Vagina (tissue), 2 donors: ENCODE data around the gene EXOC3. TPM values are rescaled to one million over a fixed set of nuclear protein-coding genes. Genes with fewer than 3 reads are reported as not detected.

ENCODE experiments used
- DNase-seq, 2 donors: peaks; one replicate each; pipeline ENCODE4 v3.0.0-alpha.2; 2017; ENCODE audit errors: extremely low spot score in 2 of 2
- H3K27ac ChIP-seq: fragments of 200-600 bp; sonication (generic); one replicate; pipeline ENCODE4 v1.5.1; 2019
- H3K27me3 ChIP-seq: fragments of 200-600 bp; sonication (generic); one replicate; pipeline ENCODE4 v1.5.1; 2019
- H3K36me3 ChIP-seq, 2 donors: fragments of 200-600 bp; sonication (generic); one replicate each; pipeline ENCODE4 v1.5.1; 2017 to 2019
- H3K4me1 ChIP-seq: fragments of 200-600 bp; sonication (generic); one replicate; pipeline ENCODE4 v1.5.1; 2019
- H3K4me3 ChIP-seq, 2 donors: fragments of 200-600 bp; sonication (generic); 1 replicate in 1 of 2; 2 replicates in 1 of 2; pipeline ENCODE4 v1.5.1; 2016 to 2019
- H3K9me3 ChIP-seq: fragments of 200-600 bp; sonication (generic); one replicate; pipeline ENCODE4 v1.5.1; 2019
- POLR2A ChIP-seq, 2 donors: fragments of 450-650 bp; IDR thresholded peaks; one replicate each; pipeline ENCODE4 v1.6.1; 2017; ENCODE audit warnings: antibody characterized with exemption in 2 of 2, mild to moderate bottlenecking in 2 of 2, moderate library complexity in 2 of 2
- POLR2AphosphoS5 ChIP-seq, 2 donors: sonication (generic); formaldehyde crosslinking; IDR thresholded peaks; one replicate each; pipeline ENCODE4 v1.9.0; 2017; ENCODE audit warnings: antibody characterized with exemption in 2 of 2, mild to moderate bottlenecking in 2 of 2, low read depth in 1 of 2; ENCODE audit not compliant: insufficient read depth in 1 of 2
- intact Hi-C: fragments of 100-400 bp; cut with DNase I; formaldehyde crosslinking; loops from one replicate; pipeline ENCODE4 v1.15.1; 2023
- total RNA-seq: library from RNA; depleted of rRNA; stranded (reverse); fragments of >200 nt; gene quantifications from one replicate; pipeline ENCODE4 v1.2.3, GENCODE V29; 2016
- TF ChIP-seq, protein P1 (sequence below), 3 experiments: fragments of 450-650 bp in 2 of 3; fragments of 200-600 bp in 1 of 3; sonication (generic) in 1 of 3; IDR thresholded peaks; one replicate each; pipeline ENCODE4 v1.5.1; 2017 to 2019; ENCODE audit warnings: antibody characterized with exemption in 3 of 3, mild to moderate bottlenecking in 2 of 3, moderate library complexity in 2 of 3

The EXOC3 gene
- total RNA-seq, 1 donor from 2014 or later, result 67.5 TPM

DNA sequence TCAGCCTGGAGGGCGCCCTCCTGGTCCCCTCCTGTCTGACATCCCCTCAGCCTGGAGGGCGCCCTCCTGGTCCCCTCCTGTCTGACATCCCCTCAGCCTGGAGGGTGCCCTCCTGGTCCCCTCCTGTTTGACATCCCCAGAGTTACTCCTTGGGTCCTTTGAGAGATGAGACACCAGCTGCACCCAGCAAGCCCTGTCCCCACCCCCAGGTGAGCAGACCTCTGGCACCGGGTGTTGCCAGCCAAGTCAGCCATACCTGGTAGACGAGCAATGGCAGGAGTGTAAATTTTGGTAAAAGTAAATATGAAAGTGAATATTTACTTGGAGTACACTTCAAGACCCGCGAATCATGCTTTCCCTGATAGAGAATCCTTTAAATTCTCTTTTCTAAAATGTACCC is 25.4 kb downstream of the EXOC3 start:
- Histone ChIP-seq H3K27ac (no peak overlapping the region), H3K27me3 (no peaks in the 10 kb centered on the region), H3K4me1 (peaks cover 20% of the 10 kb centered on the region), H3K36me3 (peaks cover 0 to 37% of the 10 kb centered on the region in 2 donors), H3K4me3 (no peak overlapping the region), H3K9me3 (no peaks in the 10 kb centered on the region)
- no peak for DNase-seq
- intact Hi-C loops, result no loop called here
- no peak for TF ChIP-seq POLR2A (IDR thresholded peaks at IDR 0.05)
- TF ChIP-seq, protein P1, sequence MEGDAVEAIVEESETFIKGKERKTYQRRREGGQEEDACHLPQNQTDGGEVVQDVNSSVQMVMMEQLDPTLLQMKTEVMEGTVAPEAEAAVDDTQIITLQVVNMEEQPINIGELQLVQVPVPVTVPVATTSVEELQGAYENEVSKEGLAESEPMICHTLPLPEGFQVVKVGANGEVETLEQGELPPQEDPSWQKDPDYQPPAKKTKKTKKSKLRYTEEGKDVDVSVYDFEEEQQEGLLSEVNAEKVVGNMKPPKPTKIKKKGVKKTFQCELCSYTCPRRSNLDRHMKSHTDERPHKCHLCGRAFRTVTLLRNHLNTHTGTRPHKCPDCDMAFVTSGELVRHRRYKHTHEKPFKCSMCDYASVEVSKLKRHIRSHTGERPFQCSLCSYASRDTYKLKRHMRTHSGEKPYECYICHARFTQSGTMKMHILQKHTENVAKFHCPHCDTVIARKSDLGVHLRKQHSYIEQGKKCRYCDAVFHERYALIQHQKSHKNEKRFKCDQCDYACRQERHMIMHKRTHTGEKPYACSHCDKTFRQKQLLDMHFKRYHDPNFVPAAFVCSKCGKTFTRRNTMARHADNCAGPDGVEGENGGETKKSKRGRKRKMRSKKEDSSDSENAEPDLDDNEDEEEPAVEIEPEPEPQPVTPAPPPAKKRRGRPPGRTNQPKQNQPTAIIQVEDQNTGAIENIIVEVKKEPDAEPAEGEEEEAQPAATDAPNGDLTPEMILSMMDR (IDR thresholded peaks at IDR 0.05), result no peak
- no peak for TF ChIP-seq POLR2AphosphoS5 (IDR thresholded peaks at IDR 0.05; ENCODE audit: insufficient read depth in 1 of 2, low read depth in 1 of 2)

DNA sequence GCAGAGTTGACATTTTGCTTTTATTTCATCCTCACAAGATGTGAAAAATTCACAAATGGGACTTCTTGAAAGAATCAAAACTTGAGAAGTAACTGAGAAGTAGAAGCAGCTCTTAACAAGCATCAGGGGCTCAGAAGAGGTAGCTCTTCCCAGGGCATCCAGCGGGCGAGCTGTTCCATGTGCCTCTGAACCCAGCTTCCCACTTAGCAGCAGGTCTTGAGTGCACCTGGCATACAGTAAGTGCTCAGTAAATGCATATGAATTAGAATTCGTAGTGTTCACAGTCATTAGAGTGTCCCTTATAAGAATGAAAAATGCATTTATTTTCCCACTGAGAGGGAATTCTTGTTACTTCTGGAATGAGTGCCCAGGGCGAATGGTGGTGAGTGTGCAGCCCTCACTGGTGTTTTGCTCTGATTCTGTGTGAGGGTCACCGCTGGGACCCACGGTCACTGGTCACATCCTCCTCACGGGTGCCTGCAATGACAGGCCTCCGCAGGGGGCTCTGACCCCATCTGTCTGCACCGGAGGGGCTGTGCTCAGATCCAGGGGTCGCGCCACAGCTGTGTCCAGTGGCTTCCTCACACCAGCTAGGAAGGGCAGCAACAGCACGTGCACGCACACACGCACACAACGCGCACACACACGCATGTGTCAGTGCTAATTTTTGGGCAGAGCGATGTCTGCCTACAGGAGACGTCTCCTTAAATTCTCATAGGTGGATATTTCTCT is 26.9 kb downstream of the EXOC3 start:
- intact Hi-C loops, result no loop called here
- TF ChIP-seq POLR2AphosphoS5 (IDR thresholded peaks at IDR 0.05; ENCODE audit: insufficient read depth in 1 of 2, low read depth in 1 of 2), result no peak

DNA sequence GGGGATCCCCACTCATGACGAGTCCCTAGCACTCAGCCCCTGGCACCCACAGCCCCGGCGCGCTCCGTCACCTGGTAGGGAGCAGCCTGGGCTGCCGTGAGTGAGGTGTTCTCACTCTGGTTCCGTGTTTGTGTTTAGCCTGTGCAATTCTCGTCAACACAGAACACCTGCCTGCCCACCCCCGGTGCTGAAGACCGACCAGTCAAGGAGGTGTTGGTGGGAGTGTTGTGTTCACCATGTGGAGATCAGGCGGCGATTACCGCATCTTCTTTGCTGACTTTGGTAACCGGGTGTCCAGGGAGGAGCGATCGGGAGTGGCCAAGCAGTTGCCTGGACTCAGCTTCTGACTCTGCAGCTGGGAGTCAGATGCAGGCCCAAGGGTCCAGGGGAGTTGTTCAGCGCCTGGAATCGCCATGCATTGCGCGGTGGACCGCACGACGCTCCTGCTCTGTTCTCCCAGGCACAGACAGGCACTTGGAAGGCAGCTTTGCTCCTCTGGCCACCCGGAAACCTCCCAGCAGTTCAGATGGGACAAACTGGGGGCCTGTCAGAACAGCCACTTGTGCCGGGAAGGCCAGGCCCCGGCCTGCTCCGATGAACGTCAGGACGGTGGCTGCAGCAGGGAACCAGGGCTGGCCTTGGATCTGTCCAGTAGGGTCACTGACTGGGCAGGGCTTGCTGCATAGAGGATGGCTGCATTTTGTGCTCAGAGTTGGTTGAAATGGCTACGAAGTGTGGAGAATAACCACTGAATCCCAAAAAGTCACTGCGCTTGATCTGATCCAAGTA is 28.2 kb downstream of the EXOC3 start:
- Histone ChIP-seq H3K4me1 (peaks cover 43% of the 10 kb centered on the region), H3K4me3 (no peak overlapping the region), H3K9me3 (no peaks in the 10 kb centered on the region), H3K27me3 (no peaks in the 10 kb centered on the region), H3K27ac (no peak overlapping the region), H3K36me3 (peaks cover 0 to 18% of the 10 kb centered on the region in 2 donors)
- DNase-seq, result no peak
- intact Hi-C loops, result no loop called here
- TF ChIP-seq POLR2A (IDR thresholded peaks at IDR 0.05), result no peak
- TF ChIP-seq POLR2AphosphoS5 (IDR thresholded peaks at IDR 0.05; ENCODE audit: insufficient read depth in 1 of 2, low read depth in 1 of 2), result no peak
- TF ChIP-seq, protein P1 (IDR thresholded peaks at IDR 0.05), result no peak

More for the DNA sequence above, 26.9 kb downstream of the EXOC3 start:
- no peak for DNase-seq
- Histone ChIP-seq H3K4me3 (no peak overlapping the region), H3K27ac (no peak overlapping the region), H3K27me3 (no peaks in the 10 kb centered on the region), H3K36me3 (peaks cover 0 to 29% of the 10 kb centered on the region in 2 donors), H3K4me1 (peaks cover 31% of the 10 kb centered on the region), H3K9me3 (no peaks in the 10 kb centered on the region)

DNA sequence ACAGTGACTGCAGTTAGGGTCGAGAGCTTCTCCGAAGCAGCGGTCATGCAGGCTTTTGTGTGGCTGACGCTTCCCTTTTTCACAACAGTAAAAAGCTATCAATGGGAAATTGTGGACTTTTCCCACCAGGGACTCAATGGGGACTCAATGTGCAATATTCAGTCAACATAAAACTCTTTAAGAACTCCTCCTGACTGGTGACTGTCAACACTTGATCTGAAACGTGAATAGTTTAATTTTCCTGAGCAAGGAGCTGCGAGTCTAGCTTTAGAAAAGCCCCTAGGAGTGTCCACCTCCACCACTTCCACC is 28.7 kb downstream of the EXOC3 start:
- Histone ChIP-seq H3K27me3 (no peaks in the 10 kb centered on the region), H3K9me3 (no peaks in the 10 kb centered on the region), H3K27ac (peak overlapping the region; percentile 82), H3K36me3 (peaks cover 0 to 12% of the 10 kb centered on the region in 2 donors), H3K4me1 (peaks cover 47% of the 10 kb centered on the region), H3K4me3 (peak overlapping the region; percentile 80 to 93)
- DNase-seq, result no peak
- intact Hi-C loops, result no loop called here
- TF ChIP-seq POLR2AphosphoS5 (IDR thresholded peaks at IDR 0.05; ENCODE audit: insufficient read depth in 1 of 2, low read depth in 1 of 2) (no peak), POLR2A (IDR thresholded peaks at IDR 0.05) (no peak)
- TF ChIP-seq, protein P1 (IDR thresholded peaks at IDR 0.05), result no peak

DNA sequence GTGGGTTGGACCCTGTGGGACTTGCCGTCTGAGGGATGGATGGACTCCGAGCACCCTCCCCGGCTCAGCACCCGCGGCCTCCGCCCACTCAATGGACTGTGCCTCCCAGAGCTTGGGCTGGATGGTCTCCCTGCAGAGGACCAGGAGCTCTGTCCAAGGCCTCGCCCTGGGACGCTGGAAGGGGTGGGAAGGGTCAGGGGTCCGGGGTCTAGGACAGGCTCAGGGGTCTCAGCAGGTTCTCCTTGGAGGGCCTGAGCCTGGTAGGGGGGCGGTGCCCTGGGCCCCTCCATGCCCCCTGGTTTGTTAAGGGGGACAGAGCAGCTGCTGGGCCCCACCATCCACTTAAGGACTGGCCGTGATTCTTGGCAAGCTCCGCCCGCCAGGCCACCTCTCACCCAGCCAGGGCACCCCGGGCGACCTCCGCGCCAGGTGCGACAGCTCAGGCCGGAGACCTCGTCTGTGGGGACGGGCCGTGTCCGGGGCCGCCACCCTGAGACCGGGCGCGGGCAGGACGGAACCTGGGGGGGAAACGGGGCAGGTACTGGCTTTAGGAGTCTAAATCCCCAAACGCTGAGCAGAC is 29.2 kb downstream of the EXOC3 start:
- H3K4me1 ChIP-seq, result peaks cover 47% of the 10 kb centered on the region
- intact Hi-C loops, result no loop called here
- H3K27ac ChIP-seq, result peak overlapping the region; percentile 82
- H3K9me3 ChIP-seq, result no peaks in the 10 kb centered on the region
- peak overlapping the region; percentile 80 to 93 for H3K4me3 ChIP-seq
- H3K27me3 ChIP-seq, result no peaks in the 10 kb centered on the region
- TF ChIP-seq, protein P1 (IDR thresholded peaks at IDR 0.05), result no peak
- peak in 1 of 2 donors; percentile 22 for TF ChIP-seq POLR2AphosphoS5 (IDR thresholded peaks at IDR 0.05; ENCODE audit: insufficient read depth in 1 of 2, low read depth in 1 of 2)
- TF ChIP-seq POLR2A (IDR thresholded peaks at IDR 0.05), result no peak
- peaks cover 0 to 11% of the 10 kb centered on the region in 2 donors for H3K36me3 ChIP-seq
- DNase-seq, result no peak
